Activated CD4-positive, alpha-beta T cell treated with anti-CD3 and anti-CD28 coated beads for 36 hours (primary cell): Measurements from ENCODE around the gene CDH5. TPM values are rescaled to one million over a fixed set of nuclear protein-coding genes. Genes with fewer than 3 reads are reported as not detected.

Experiments used
- ATAC-seq: fragments of 200-7000 bp; cut with Tn5 transposase; one replicate; pipeline ENCODE4 v1.10.0; 2021; ENCODE audit warnings: mild to moderate bottlenecking, moderate library complexity
- CTCF ChIA-PET: fragments of 350-600 bp; sonication (Branson Sonifier 250); formaldehyde crosslinking; loops from one replicate; lab custom pipeline; 2021; ENCODE audit warnings: antibody characterized with exemption; lab: Charles Lee
- POLR2A ChIA-PET: fragments of 350-600 bp; sonication (Branson Sonifier 250); formaldehyde crosslinking; loops from one replicate; lab custom pipeline; 2021; ENCODE audit warnings: antibody characterized with exemption, inconsistent platforms; lab: Charles Lee
- DNase-seq: peaks from one replicate; pipeline ENCODE4 v3.0.0-alpha.2; 2020
- H3K27ac Mint-ChIP-seq: one replicate; pipeline ENCODE4 v1.8.0; 2021; ENCODE audit warnings: mixed read lengths
- H3K27me3 Mint-ChIP-seq: one replicate; pipeline ENCODE4 v1.8.0; 2021; ENCODE audit warnings: mixed read lengths
- H3K36me3 Mint-ChIP-seq: one replicate; pipeline ENCODE4 v1.8.0; 2021; ENCODE audit warnings: low read depth, mixed read lengths
- H3K4me1 Mint-ChIP-seq: one replicate; pipeline ENCODE4 v1.8.0; 2021; ENCODE audit warnings: mixed read lengths
- H3K4me3 Mint-ChIP-seq: one replicate; pipeline ENCODE4 v1.8.0; 2021; ENCODE audit warnings: mild to moderate bottlenecking, moderate library complexity, mixed read lengths
- H3K9me3 Mint-ChIP-seq: one replicate; pipeline ENCODE4 v1.8.0; 2021; ENCODE audit warnings: low read depth, mixed read lengths
- intact Hi-C, 2 experiments: fragments of 100-400 bp; cut with DNase I in 1 of 2; cut with micrococcal nuclease in 1 of 2; formaldehyde crosslinking; loops; one replicate each; pipeline versions ENCODE4 v1.14.2 to v1.15.1; 2022 to 2024; cut with DNase I, micrococcal nuclease
- total RNA-seq, 2 experiments: library from RNA; stranded (reverse); gene quantifications; one replicate each; pipeline ENCODE4 v1.2.3, GENCODE V29; 2021

Gene CDH5
- total RNA-seq, 2 experiments from 2014 or later: not detected

GRCh38 chr16:66399031-66399430 lies 32.5 kb downstream of the CDH5 start:
- Mint-ChIP-seq H3K27ac (no peak overlapping the region), H3K9me3 (no peaks in the 10 kb centered on the region), H3K4me3 (no peak overlapping the region), H3K27me3 (peaks cover 6% of the 10 kb centered on the region), H3K4me1 (no peaks in the 10 kb centered on the region), H3K36me3 (no peaks in the 10 kb centered on the region)
- ChIA-PET POLR2A (no interaction called here), CTCF (interaction anchor here (1.9 kb wide), 1 partner anchor 10 kb away, joined by 6 read pairs; no protein-coding TSS in a partner anchor)
- DNase-seq (no peak), ATAC-seq (no peak)
- intact Hi-C loops: no loop called here

DNA sequence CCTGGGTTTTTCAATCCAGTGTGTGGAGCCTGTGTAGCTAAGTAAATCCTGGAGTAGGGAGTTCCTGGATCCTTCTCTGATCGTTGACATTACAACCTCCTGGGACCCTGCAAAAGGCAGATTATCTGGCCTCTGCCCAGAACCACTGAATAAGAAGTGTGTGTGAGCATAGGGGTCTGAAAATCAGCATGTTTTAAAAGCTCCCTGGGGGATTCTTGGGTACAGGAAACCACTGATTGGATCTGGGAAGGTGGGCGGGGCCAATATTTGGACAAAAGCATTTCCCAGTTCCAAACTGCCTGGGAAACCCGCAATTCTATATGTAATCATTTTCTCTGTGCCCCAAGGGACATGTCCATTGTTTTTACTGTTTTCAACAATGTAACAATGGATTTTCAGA lies 33.4 kb downstream of the CDH5 start:
- Mint-ChIP-seq H3K4me3 (no peak overlapping the region), H3K36me3 (no peaks in the 10 kb centered on the region), H3K27me3 (peaks cover 7% of the 10 kb centered on the region), H3K4me1 (no peaks in the 10 kb centered on the region), H3K27ac (no peak overlapping the region), H3K9me3 (no peaks in the 10 kb centered on the region)
- ChIA-PET POLR2A (no interaction called here), CTCF (interaction anchor here (1.9 kb wide), 1 partner anchor 9 kb away, joined by 6 read pairs; no protein-coding TSS in a partner anchor)
- no peak for ATAC-seq
- DNase-seq: no peak
- intact Hi-C loops: no loop called here

GRCh38 chr16:66400503-66401380 lies 34.3 kb downstream of the CDH5 start:
- ATAC-seq (no peak), DNase-seq (no peak)
- ChIA-PET CTCF (no interaction called here), POLR2A (no interaction called here)
- H3K27ac Mint-ChIP-seq: no peak overlapping the region
- H3K4me3 Mint-ChIP-seq: no peak overlapping the region
- no peaks in the 10 kb centered on the region for H3K4me1 Mint-ChIP-seq
- H3K27me3 Mint-ChIP-seq: peaks cover 8% of the 10 kb centered on the region
- no peaks in the 10 kb centered on the region for H3K36me3 Mint-ChIP-seq
- intact Hi-C loops: no loop called here
- H3K9me3 Mint-ChIP-seq: no peaks in the 10 kb centered on the region

DNA sequence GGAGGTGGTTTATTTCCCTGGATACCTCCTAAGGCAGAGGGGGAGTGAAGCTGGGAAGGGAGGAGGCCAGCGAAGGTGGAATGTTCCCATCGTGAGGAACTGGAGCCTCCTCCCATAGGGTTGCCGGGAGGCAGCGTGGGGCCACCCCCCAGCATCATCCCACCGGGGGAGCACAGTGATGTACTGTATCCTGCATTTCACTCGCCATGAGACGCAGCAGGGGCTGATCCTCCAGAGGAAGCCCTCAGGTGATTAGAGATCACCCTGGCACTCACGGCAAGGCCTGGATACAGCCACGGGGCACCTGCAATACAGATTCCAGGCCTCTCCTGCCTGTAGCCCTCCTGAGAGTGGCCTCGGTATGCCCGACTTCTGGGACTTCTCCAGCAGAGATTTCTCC lies 35.1 kb downstream of the CDH5 start:
- Mint-ChIP-seq H3K9me3 (no peaks in the 10 kb centered on the region), H3K4me1 (no peaks in the 10 kb centered on the region), H3K27me3 (peaks cover 8% of the 10 kb centered on the region), H3K4me3 (no peak overlapping the region), H3K27ac (no peak overlapping the region), H3K36me3 (no peaks in the 10 kb centered on the region)
- CTCF ChIA-PET: no interaction called here
- DNase-seq: no peak
- intact Hi-C loops: no loop called here
- POLR2A ChIA-PET: no interaction called here
- ATAC-seq: no peak

DNA sequence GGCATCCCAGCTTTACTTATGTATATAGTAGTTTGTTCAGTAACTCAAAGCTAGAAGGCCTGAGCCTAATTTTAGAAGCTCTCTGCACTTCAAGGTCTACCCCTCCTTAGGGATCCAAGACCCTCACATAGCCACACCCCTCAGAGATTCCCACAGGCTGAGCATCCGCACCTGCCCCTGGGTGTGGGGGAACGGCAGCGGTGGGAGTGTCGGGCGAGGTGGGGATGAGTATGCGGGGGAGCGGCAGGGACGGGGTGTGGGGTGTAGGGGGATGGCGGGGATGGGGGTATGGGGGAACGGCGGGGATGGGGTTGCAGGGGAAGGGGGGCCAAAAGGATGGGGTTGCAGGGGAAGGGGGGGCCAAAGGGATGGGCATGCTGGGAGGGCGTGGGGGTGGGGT lies 35.7 kb downstream of the CDH5 start:
- H3K27me3 Mint-ChIP-seq: peaks cover 8% of the 10 kb centered on the region
- no peak overlapping the region for H3K4me3 Mint-ChIP-seq
- H3K36me3 Mint-ChIP-seq: no peaks in the 10 kb centered on the region
- intact Hi-C loops: no loop called here
- CTCF ChIA-PET: no interaction called here
- DNase-seq (no peak), ATAC-seq (no peak)
- peaks cover 3% of the 10 kb centered on the region for H3K4me1 Mint-ChIP-seq
- no peak overlapping the region for H3K27ac Mint-ChIP-seq
- H3K9me3 Mint-ChIP-seq: no peaks in the 10 kb centered on the region
- POLR2A ChIA-PET: no interaction called here

- ChIA-PET POLR2A (no interaction called here), CTCF (interaction anchor here (8.4 kb wide), 1 partner anchor 79 kb away, joined by 83 read pairs; no protein-coding TSS in a partner anchor)
- Mint-ChIP-seq H3K27me3 (peaks cover 8% of the 10 kb centered on the region), H3K9me3 (no peaks in the 10 kb centered on the region), H3K4me1 (peaks cover 4% of the 10 kb centered on the region), H3K36me3 (no peaks in the 10 kb centered on the region), H3K27ac (no peak overlapping the region), H3K4me3 (no peak overlapping the region)
- ATAC-seq (no peak), DNase-seq (no peak)
- intact Hi-C loops: no loop called here
Measured at GRCh38 chr16:66402591-66403230, 36.2 kb downstream of the CDH5 start.

GRCh38 chr16:66403531-66404145 lies 37.1 kb downstream of the CDH5 start:
- ChIA-PET POLR2A (no interaction called here), CTCF (interaction anchor here (0.6 to 8.4 kb wide), 6 partner anchors 78 to 348 kb away, joined by 3 to 83 read pairs (median 4); partner anchors contain the start of gene DYNC1LI2)
- Mint-ChIP-seq H3K27ac (no peak overlapping the region), H3K4me3 (no peak overlapping the region), H3K27me3 (peaks cover 4% of the 10 kb centered on the region), H3K4me1 (peaks cover 13% of the 10 kb centered on the region), H3K36me3 (no peaks in the 10 kb centered on the region), H3K9me3 (no peaks in the 10 kb centered on the region)
- ATAC-seq (no peak), DNase-seq (no peak)
- intact Hi-C loops: no loop called here

- Mint-ChIP-seq H3K4me1 (peaks cover 24% of the 10 kb centered on the region), H3K9me3 (no peaks in the 10 kb centered on the region), H3K27me3 (peaks cover 4% of the 10 kb centered on the region), H3K4me3 (no peak overlapping the region), H3K36me3 (peaks cover 2% of the 10 kb centered on the region), H3K27ac (no peak overlapping the region)
- DNase-seq (no peak), ATAC-seq (no peak)
- ChIA-PET POLR2A (interaction anchor here (0.6 to 0.7 kb wide), 2 partner anchors 85 to 128 kb away, joined by 3 read pairs; no protein-coding TSS in a partner anchor), CTCF (interaction anchor here (0.7 to 8.4 kb wide), 26 partner anchors 9 to 463 kb away, joined by 3 to 83 read pairs (median 5); partner anchors contain the start of gene CMTM2)
- intact Hi-C loops: loop anchor here (5.0 kb wide), 2 partner anchors 247 to 462 kb away; no protein-coding TSS in a partner anchor
Measured at GRCh38 chr16:66405057-66405783, 38.7 kb downstream of the CDH5 start.

GRCh38 chr16:66406534-66407221 lies 40.2 kb downstream of the CDH5 start:
- Mint-ChIP-seq H3K4me3 (peak overlapping the region; percentile 72), H3K27ac (peak overlapping the region; percentile 12), H3K4me1 (peaks cover 24% of the 10 kb centered on the region), H3K9me3 (peaks cover 3% of the 10 kb centered on the region), H3K27me3 (peaks cover 4% of the 10 kb centered on the region), H3K36me3 (peaks cover 10% of the 10 kb centered on the region)
- CTCF ChIA-PET: interaction anchor here (0.6 to 8.4 kb wide), 52 partner anchors 9 to 461 kb away, joined by 3 to 83 read pairs (median 4); partner anchors contain the start of genes CKLF, CMTM2, CMTM3 and DYNC1LI2
- ATAC-seq: peak; percentile 82
- DNase-seq: peak; percentile 94
- intact Hi-C loops: loop anchor here (1.0 to 5.0 kb wide), 11 partner anchors 72 to 462 kb away; partner anchors contain the start of genes CMTM3 (in 1 of the 2) and DYNC1LI2 (in 1 of the 2)
- POLR2A ChIA-PET: interaction anchor here (1.0 kb wide), 1 partner anchor 202 kb away, joined by 3 read pairs; no protein-coding TSS in a partner anchor
